Measurements from ENCODE around the gene DDX20.

DNA sequence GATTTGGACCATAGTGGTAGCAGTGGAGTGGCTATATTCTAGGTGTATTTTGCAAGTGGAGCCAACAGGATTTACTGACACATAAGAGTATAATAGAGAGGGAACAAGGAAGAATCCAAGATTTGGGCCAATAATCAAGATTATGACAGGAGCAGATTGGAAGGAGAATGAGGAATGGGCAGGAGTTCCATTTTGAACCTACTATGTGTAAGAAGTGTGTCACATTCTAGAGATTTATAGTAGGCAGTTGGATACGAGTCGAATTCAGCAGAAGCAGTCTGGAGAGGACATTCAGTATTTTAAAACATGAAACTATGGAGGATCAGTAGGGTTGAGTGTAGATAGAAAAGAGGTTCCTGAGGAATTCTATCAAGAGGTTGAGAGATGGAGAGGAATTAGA is 38.3 kb upstream of the DDX20 start:
- TF ChIP-seq, protein P1, sequence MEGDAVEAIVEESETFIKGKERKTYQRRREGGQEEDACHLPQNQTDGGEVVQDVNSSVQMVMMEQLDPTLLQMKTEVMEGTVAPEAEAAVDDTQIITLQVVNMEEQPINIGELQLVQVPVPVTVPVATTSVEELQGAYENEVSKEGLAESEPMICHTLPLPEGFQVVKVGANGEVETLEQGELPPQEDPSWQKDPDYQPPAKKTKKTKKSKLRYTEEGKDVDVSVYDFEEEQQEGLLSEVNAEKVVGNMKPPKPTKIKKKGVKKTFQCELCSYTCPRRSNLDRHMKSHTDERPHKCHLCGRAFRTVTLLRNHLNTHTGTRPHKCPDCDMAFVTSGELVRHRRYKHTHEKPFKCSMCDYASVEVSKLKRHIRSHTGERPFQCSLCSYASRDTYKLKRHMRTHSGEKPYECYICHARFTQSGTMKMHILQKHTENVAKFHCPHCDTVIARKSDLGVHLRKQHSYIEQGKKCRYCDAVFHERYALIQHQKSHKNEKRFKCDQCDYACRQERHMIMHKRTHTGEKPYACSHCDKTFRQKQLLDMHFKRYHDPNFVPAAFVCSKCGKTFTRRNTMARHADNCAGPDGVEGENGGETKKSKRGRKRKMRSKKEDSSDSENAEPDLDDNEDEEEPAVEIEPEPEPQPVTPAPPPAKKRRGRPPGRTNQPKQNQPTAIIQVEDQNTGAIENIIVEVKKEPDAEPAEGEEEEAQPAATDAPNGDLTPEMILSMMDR (IDR thresholded peaks at IDR 0.05; ENCODE audit: extremely low read depth in 1 of 2, insufficient read depth in 1 of 2, low read depth in 1 of 2, low read length in 2 of 2): no peak
- TF ChIP-seq POLR2AphosphoS5 (IDR thresholded peaks at IDR 0.05; ENCODE audit: insufficient read depth, low read depth, low read length) (no peak), EZH2 (IDR thresholded peaks at IDR 0.05; ENCODE audit: borderline replicate concordance, low read depth, low read length, severe bottlenecking) (no peak), POLR2A (IDR thresholded peaks at IDR 0.05; ENCODE audit: low read depth, low read length) (no peak), FOS (IDR thresholded peaks at IDR 0.05; ENCODE audit: borderline replicate concordance, insufficient read depth, low read length) (no peak), JUN (IDR thresholded peaks at IDR 0.05; ENCODE audit: borderline replicate concordance, insufficient read depth, insufficient read length, low read depth) (no peak)

Measured in endothelial cell of umbilical vein (primary cell).